Astrocyte of the spinal cord (primary cell): Measurements from ENCODE around the gene ZDHHC8.
A peak's percentile ranks its signal among the peaks of the same experiment; 100 is the strongest.

Source experiments
- DNase-seq: peaks from one replicate; pipeline ENCODE4 v3.0.0; 2011; ENCODE audit warnings: low read depth, low spot score
- H3K4me3 ChIP-seq: 2 replicates; pipeline ENCODE4 v1.5.1; 2011; ENCODE audit warnings: low read depth, mild to moderate bottlenecking, low read length, moderate library complexity
- in situ Hi-C: cut with HindIII; loops from 2 replicates; pipeline ENCODE4 v1.10.0; 2017; ENCODE audit warnings: low sequenced_read_pairs
- TF ChIP-seq, protein P1 (sequence below): IDR thresholded peaks from 2 replicates; pipeline ENCODE4 v1.5.1; 2012; ENCODE audit warnings: low read depth, mild to moderate bottlenecking, low read length, inconsistent platforms

The ZDHHC8 gene

DNA sequence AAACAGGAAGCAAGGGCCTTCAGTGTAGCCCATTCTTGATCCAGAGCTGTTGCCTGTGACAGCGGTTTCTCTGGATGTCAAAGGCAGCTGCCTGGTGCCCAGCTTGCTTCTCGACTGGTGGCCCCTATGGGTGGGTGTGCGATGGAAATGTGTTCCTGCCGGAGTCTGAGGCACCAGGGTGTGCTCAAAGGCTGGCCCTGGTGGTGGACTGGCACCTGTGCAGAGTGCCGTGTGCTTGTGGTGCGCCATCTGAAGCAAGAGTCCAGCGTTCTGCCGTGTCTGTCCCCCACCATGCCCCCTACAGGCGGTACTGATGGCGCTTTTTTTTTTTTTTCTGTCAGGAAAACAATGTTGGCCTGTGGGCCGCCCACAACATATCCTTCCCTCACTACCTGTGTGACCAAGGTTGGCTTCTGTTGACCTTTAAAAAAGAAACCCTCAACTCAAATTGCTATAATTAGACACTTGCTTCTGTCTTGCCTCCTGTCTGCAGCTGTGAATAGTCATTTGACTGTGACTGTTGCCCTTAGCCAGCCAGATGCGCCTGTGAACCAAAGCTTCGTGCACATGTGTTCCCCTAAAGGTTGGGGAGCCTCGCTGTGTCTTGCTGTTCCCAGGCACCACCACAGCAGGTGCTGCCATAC, 20.4 kb upstream of the ZDHHC8 start:
- in situ Hi-C loops = no loop called here
- TF ChIP-seq, protein P1, sequence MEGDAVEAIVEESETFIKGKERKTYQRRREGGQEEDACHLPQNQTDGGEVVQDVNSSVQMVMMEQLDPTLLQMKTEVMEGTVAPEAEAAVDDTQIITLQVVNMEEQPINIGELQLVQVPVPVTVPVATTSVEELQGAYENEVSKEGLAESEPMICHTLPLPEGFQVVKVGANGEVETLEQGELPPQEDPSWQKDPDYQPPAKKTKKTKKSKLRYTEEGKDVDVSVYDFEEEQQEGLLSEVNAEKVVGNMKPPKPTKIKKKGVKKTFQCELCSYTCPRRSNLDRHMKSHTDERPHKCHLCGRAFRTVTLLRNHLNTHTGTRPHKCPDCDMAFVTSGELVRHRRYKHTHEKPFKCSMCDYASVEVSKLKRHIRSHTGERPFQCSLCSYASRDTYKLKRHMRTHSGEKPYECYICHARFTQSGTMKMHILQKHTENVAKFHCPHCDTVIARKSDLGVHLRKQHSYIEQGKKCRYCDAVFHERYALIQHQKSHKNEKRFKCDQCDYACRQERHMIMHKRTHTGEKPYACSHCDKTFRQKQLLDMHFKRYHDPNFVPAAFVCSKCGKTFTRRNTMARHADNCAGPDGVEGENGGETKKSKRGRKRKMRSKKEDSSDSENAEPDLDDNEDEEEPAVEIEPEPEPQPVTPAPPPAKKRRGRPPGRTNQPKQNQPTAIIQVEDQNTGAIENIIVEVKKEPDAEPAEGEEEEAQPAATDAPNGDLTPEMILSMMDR = peak; percentile 55
- peak; percentile 19 for DNase-seq
- no peak overlapping the region for H3K4me3 ChIP-seq

- in situ Hi-C loops = no loop called here
- no peak overlapping the region for H3K4me3 ChIP-seq
- no peak for DNase-seq
- TF ChIP-seq, protein P1 = no peak
These were observed 19.6 kb upstream of the ZDHHC8 start for GRCh38 chr22:20111689-20112622.

DNA sequence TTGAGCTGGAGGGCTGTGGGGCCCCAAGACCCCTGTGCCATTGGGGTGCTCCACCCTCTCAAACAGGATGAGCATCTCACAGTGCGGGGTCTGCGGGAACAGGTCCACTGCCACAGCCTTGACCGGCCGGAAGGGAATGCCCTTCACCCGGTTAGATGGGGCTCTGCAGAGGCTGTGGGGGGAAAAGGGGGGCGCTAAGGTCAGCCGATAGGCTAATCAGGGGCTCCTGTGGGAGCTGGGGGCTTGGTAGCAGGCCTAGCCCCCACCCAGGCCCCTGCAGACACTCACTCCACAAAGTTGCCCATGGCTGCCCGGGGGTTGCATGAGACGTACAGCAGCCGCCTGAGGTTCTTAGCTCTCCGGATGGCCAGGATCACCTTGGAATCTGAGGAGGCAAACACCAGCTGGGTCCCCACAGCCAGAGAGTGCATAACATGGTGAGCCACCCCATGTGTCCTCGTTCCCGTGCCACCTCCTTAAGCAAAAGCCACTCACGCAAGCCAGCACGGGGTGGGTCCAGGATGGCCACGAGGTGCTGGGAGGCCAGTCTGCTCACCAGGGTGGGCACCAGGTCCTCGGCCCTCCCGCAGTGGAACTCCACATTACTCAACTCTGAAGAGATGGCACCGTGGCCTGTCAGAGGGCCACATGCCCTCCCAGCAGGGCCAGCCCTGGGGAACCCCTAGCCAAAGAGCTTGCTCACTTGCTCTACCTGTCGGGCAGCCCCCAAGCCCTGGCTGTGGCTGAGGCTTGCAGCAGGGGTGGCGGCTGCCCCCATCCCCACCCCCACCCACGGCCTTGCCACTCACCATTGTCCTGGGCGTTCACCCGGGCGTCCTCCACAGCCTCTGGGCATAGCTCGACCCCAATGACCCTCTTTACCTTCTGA, 18.7 kb upstream of the ZDHHC8 start:
- TF ChIP-seq, protein P1 = no peak
- no peak for DNase-seq
- in situ Hi-C loops = no loop called here
- no peak overlapping the region for H3K4me3 ChIP-seq

GRCh38 chr22:20113551-20114310, 17.9 kb upstream of the ZDHHC8 start:
- in situ Hi-C loops = no loop called here
- DNase-seq = no peak
- no peak overlapping the region for H3K4me3 ChIP-seq
- TF ChIP-seq, protein P1 = no peak

GRCh38 chr22:20114506-20115475, 16.8 kb upstream of the ZDHHC8 start:
- no peak for DNase-seq
- no peak overlapping the region for H3K4me3 ChIP-seq
- TF ChIP-seq, protein P1 = no peak
- in situ Hi-C loops = no loop called here
